Epithelial cell of esophagus (primary cell): Measurements from ENCODE around the gene ZNF12.

Source experiments
- DNase-seq: peaks from one replicate; pipeline ENCODE4 v3.0.0; 2010; ENCODE audit warnings: low read depth
- H3K4me3 ChIP-seq: 2 replicates; pipeline ENCODE4 v1.5.1; 2011; ENCODE audit warnings: mild to moderate bottlenecking, low read length, control low read depth
- TF ChIP-seq, protein P1 (sequence below): IDR thresholded peaks from 2 replicates; pipeline ENCODE4 v1.5.1; 2011; ENCODE audit warnings: low read depth, mild to moderate bottlenecking, low read length, control low read depth, inconsistent platforms; ENCODE audit not compliant: insufficient read depth; ENCODE audit errors: missing control alignments

ZNF12 gene

DNA sequence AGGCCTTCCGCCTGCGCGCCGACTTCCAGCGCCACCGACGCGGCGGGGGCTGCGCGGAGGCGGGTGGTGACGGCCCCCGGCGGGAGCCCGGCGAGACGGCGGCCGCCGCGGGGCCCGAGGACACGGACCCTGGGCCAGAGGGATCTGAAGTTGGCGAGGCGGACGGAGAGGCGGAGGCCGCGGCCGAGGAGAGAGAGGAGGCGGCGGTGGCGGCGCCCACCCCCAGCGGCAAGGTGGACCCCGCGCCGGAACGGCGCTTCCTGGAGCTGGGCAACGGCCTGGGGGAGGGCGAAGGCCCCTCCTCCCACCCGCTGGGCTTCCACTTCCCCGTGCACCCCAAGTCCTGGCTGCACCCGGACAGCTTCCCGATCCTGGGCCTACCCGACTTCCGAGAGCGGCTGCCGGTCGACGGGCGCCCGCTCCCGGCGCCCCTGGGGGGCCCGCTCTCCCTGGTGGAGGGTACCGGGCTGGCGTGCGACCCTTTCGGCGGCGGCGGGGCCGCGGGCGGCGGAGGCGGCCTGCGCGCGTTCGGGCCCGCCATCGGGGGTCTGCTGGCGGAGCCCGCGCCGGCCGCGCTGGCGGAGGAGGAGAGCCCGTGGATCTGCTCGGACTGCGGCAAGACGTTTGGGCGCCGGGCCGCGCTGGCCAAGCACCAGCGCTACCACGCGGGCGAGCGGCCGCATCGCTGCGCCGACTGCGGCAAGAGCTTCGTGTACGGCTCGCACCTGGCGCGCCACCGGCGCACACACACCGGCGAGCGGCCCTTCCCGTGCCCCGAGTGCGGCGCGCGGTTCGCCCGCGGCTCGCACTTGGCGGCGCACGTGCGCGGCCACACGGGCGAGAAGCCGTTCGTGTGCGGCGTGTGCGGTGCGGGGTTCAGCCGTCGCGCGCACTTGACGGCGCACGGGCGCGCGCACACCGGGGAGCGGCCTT lies 53.4 kb downstream of the ZNF12 start:
- TF ChIP-seq, protein P1, sequence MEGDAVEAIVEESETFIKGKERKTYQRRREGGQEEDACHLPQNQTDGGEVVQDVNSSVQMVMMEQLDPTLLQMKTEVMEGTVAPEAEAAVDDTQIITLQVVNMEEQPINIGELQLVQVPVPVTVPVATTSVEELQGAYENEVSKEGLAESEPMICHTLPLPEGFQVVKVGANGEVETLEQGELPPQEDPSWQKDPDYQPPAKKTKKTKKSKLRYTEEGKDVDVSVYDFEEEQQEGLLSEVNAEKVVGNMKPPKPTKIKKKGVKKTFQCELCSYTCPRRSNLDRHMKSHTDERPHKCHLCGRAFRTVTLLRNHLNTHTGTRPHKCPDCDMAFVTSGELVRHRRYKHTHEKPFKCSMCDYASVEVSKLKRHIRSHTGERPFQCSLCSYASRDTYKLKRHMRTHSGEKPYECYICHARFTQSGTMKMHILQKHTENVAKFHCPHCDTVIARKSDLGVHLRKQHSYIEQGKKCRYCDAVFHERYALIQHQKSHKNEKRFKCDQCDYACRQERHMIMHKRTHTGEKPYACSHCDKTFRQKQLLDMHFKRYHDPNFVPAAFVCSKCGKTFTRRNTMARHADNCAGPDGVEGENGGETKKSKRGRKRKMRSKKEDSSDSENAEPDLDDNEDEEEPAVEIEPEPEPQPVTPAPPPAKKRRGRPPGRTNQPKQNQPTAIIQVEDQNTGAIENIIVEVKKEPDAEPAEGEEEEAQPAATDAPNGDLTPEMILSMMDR = no peak
- H3K4me3 ChIP-seq = no peak overlapping the region
- no peak for DNase-seq

DNA sequence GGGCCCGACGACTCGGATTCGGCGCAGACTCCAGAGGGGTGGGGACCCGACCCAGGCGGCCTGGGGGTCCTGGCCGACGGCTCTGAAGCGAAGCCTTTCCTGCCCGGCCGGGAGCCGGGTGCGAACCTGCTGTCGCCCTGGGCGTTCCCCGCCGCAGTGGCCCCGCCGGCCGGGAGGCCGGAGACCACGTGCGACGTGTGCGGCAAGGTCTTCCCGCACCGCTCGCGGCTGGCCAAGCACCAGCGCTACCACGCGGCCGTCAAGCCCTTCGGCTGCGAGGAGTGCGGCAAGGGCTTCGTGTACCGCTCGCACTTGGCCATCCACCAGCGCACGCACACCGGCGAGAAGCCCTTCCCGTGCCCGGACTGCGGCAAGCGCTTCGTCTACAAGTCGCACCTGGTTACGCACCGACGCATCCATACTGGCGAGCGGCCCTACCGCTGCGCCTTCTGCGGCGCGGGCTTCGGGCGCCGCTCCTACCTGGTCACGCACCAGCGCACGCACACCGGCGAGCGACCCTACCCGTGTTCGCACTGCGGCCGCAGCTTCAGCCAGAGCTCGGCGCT lies 54.2 kb downstream of the ZNF12 start:
- no peak for DNase-seq
- TF ChIP-seq, protein P1 = no peak
- no peak overlapping the region for H3K4me3 ChIP-seq

DNA sequence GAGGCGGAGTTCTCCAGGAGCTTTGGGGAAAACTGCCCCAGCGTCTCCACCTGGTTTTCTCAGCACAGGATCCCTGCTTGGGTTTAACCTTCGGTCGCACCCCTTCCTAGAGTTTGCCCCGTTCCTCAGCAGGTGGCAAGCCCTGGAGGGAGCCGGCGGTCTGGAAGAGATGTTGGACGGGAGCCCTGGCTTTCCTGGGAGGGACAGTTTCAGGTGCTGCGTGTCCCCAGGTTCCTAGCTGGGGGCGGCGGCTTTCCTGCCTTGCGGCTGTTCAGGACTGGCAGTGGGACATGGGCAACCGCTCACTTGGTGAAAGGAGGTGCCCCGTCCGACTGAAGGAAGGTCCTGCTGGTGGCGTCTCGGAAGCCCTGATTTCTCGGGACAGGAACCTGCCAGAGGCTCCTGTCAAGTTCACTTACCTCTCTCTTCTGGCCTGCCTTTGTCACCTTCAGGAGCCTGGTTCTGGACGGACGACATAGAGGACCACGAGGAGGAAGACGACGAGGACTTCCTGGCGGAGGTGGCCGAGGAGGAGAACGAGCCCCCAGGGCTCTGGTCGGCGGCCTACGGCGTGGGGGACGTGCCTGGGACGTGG lies 54.8 kb downstream of the ZNF12 start:
- DNase-seq = no peak
- no peak overlapping the region for H3K4me3 ChIP-seq
- TF ChIP-seq, protein P1 = no peak

DNA sequence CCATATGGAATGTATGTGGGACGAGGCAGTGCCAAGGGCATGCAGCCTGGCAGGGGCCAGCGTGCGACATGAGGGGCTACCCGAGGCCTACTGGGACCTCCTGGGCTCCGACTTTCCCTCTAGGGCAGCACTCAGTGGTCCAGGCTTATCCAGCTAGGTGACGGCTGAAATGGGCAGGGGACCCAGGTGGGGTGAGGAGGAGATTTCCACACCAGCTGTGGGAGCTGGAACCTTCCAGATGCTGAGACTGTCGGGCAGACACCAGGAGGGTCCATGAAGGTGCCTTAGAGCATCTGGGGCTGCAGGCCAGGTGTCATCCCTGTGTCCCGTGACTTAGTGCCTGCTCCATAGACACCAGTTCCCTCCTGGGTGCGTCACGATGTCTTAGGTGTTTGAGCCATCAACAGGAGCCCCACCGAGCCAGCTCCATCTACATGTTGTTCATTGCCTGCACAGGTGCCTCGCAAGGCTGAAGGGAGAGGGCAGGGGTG lies 56.2 kb downstream of the ZNF12 start:
- no peak for DNase-seq
- TF ChIP-seq, protein P1 = no peak
- no peak overlapping the region for H3K4me3 ChIP-seq

DNA sequence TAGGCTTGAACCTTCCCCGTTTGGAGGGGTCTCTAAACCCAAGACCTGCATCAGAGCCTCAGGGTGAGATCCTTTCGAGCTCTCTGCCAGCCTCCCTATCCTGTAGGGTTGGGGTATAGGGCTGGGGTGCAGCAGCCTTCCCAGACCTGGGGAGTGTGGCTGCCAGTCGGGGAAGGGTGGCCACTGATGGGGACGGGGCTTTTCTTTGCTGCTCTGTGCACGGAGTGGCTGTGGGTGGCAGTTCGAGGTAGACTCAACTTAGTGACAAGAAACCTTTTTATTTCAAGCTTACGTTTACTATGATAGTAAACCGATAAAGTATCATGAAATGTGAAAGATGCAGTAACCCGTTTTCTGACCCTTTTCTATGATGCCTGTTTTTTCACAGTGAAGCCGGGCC lies 56.7 kb downstream of the ZNF12 start:
- TF ChIP-seq, protein P1 = no peak
- H3K4me3 ChIP-seq = no peak overlapping the region
- DNase-seq = no peak

DNA sequence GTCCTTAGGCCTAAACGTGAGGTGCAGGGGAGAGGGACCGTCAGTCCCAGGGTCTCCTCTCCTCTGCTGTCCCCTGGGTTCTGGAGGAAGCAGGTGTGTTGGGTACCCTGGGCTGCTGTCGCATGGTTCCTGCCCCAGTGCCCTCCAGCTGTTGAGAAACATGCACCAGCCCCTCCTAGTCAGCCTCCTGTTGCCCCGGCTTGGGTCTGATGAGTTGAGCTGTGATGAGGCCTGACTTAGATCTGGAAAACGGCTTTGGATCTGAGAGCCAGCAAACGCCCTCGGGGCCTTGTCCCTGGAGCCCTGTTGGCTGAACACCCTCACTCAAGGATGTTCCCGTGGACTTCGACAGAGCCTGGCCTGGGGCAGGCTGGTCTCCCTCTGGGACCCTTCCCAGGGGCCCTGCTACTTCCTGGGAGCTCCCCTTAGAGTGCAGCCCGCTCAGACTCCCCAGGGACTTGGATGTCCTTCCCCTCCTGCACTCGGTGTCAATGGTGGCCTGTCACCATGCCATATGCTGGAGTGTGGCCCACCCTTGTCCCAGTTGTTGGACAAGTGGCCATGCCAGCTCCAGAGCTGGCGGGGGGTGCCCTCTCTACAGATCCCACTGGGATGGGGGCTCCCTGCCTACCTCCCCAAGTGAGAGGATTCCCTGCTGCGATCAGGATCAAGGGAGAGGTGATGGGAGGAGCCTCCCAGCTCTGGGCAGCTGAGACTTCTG lies 57.3 kb downstream of the ZNF12 start:
- DNase-seq = no peak
- TF ChIP-seq, protein P1 = no peak

More for the DNA sequence above, 57.3 kb downstream of the ZNF12 start:
- no peak overlapping the region for H3K4me3 ChIP-seq
